GM06990 (cell line): ENCODE data around the gene PCDHB11.
"Not testable (repeated sequence)": the region's sequence is repeated elsewhere in the genome, so short reads cannot be mapped to it uniquely, and the experiment has no call there.

ENCODE experiments used
- DNase-seq: peaks from one replicate; pipeline ENCODE4 v3.0.0-alpha.2; 2011; ENCODE audit not compliant: insufficient read length; ENCODE audit errors: extremely low read depth
- H3K27me3 ChIP-seq: replicated peaks from 2 replicates; pipeline ENCODE4 v1.6.0; 2011; ENCODE audit warnings: low read length; ENCODE audit not compliant: control insufficient read depth, insufficient read depth
- H3K36me3 ChIP-seq: 2 replicates; pipeline ENCODE4 v1.5.1; 2011; ENCODE audit warnings: low read length; ENCODE audit not compliant: control insufficient read depth, insufficient read depth
- H3K4me3 ChIP-seq: replicated peaks from 2 replicates; pipeline ENCODE4 v1.5.1; 2011; ENCODE audit warnings: low read depth, mild to moderate bottlenecking, control low read depth, low read length
- TF ChIP-seq, protein P1 (sequence below): IDR thresholded peaks from 2 replicates; pipeline ENCODE4 v1.5.1; 2011; ENCODE audit warnings: low read length, control low read depth, mild to moderate bottlenecking, inconsistent platforms; ENCODE audit not compliant: insufficient read depth, poor library complexity, severe bottlenecking

The PCDHB11 gene

DNA sequence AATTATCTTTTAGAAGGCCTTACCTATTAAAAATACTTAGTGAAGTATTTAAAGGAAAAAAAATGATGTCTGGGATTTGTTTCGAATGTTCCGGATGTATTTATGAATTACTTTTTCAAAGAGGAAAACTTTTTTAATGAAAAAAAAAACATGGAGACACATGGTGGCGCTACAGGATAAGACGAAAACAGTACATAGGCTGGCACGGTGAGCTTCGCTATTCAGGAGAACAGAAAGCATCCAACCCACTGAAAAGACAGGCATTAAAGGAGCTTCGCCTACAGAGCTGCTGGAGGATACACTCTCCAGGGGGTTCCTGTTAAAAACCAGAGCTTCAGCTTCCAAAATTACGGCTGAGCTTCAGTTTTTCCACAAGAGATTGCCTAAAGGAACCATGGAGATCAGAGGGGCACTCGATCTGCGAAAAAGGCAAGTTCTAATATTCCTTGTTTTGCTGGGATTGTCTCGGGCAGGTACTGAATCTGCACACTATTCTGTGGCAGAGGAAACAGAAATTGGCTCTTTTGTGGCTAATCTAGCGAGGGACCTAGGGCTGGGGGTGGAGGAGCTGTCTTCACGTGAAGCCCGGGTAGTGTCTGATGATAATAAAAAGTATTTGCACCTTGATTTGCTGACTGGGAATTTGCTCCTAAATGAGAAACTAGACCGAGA lies 23.8 kb downstream of the PCDHB11 start, which contains the start of gene PCDHB14:
PCDHB14 (plus strand) TSS at position 232 of the 672 bp plus-strand sequence; CDS start at position 395, 163 bp downstream.
- H3K36me3 ChIP-seq: no peaks in the 10 kb centered on the region
- H3K27me3 ChIP-seq: no peaks in the 10 kb centered on the region
- TF ChIP-seq, protein P1, sequence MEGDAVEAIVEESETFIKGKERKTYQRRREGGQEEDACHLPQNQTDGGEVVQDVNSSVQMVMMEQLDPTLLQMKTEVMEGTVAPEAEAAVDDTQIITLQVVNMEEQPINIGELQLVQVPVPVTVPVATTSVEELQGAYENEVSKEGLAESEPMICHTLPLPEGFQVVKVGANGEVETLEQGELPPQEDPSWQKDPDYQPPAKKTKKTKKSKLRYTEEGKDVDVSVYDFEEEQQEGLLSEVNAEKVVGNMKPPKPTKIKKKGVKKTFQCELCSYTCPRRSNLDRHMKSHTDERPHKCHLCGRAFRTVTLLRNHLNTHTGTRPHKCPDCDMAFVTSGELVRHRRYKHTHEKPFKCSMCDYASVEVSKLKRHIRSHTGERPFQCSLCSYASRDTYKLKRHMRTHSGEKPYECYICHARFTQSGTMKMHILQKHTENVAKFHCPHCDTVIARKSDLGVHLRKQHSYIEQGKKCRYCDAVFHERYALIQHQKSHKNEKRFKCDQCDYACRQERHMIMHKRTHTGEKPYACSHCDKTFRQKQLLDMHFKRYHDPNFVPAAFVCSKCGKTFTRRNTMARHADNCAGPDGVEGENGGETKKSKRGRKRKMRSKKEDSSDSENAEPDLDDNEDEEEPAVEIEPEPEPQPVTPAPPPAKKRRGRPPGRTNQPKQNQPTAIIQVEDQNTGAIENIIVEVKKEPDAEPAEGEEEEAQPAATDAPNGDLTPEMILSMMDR: no peak
- H3K4me3 ChIP-seq: peak within 1 kb of the TSS; percentile 17; the same call in 1 of the 2 replicates
- no peak for DNase-seq

DNA sequence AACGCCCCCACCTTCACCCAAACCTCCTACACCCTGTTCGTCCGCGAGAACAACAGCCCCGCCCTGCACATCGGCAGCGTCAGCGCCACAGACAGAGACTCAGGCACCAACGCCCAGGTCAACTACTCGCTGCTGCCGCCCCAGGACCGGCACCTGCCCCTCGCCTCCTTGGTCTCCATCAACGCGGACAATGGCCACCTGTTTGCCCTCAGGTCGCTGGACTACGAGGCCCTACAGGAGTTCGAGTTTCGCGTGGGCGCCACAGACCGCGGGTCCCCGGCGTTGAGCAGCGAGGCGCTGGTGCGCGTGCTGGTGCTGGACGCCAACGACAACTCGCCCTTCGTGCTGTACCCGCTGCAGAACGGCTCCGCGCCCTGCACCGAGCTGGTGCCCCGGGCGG lies 25.4 kb downstream of the PCDHB11 start:
- not testable (repeated sequence) for DNase-seq, H3K4me3 ChIP-seq, H3K27me3 ChIP-seq, H3K36me3 ChIP-seq

DNA sequence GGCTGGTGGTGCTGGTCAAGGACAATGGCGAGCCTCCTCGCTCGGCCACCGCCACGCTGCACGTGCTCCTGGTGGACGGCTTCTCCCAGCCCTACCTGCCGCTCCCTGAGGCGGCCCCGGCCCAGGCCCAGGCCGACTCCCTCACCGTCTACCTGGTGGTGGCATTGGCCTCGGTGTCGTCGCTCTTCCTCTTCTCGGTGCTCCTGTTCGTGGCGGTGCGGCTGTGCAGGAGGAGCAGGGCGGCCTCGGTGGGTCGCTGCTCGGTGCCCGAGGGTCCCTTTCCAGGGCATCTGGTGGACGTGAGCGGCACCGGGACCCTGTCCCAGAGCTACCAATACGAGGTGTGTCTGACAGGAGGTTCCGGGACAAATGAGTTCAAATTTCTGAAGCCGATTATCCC lies 26.0 kb downstream of the PCDHB11 start:
- H3K27me3 ChIP-seq, DNase-seq, H3K4me3 ChIP-seq, H3K36me3 ChIP-seq: not testable (repeated sequence)

DNA sequence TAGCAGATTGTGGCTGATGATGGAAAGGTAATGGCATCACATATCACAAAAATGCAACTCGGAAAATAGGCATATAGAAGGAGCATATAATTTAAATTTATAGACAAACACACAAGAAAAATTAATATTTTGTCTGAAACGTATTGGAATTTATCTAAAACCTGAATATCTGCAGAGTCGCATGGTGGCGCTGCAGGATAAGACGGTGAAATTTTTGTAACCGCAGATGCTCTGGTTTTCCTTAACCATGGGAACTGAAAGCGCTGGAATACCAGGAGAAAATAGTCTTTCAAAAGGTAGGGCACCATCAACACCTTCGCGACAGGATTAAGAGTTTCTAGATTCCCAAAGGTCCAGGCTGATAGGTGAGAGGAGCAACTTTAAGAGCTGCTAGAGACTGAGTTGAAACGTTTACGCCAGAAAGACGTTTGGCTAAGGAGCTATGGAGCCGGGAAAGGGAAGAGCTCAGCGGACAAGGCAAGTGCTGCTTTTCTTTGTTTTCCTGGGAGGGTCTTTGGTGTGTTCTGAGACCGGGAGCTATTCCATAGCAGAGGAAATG lies 34.8 kb downstream of the PCDHB11 start:
- Histone ChIP-seq H3K4me3 (no peak overlapping the region), H3K27me3 (no peaks in the 10 kb centered on the region), H3K36me3 (no peaks in the 10 kb centered on the region)
- no peak for DNase-seq
- TF ChIP-seq, protein P1: no peak

DNA sequence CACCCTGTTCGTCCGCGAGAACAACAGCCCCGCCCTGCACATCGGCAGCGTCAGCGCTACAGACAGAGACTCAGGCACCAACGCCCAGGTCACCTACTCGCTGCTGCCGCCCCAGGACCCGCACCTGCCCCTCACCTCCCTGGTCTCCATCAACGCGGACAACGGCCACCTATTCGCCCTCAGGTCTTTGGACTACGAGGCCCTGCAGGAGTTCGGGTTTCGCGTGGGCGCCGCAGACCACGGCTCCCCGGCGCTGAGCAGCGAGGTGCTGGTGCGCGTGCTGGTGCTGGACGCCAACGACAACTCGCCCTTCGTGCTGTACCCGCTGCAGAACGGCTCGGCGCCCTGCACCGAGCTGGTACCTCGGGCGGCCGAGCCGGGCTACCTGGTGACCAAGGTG lies 36.5 kb downstream of the PCDHB11 start:
- H3K36me3 ChIP-seq, H3K4me3 ChIP-seq, H3K27me3 ChIP-seq, DNase-seq: not testable (repeated sequence)

DNA sequence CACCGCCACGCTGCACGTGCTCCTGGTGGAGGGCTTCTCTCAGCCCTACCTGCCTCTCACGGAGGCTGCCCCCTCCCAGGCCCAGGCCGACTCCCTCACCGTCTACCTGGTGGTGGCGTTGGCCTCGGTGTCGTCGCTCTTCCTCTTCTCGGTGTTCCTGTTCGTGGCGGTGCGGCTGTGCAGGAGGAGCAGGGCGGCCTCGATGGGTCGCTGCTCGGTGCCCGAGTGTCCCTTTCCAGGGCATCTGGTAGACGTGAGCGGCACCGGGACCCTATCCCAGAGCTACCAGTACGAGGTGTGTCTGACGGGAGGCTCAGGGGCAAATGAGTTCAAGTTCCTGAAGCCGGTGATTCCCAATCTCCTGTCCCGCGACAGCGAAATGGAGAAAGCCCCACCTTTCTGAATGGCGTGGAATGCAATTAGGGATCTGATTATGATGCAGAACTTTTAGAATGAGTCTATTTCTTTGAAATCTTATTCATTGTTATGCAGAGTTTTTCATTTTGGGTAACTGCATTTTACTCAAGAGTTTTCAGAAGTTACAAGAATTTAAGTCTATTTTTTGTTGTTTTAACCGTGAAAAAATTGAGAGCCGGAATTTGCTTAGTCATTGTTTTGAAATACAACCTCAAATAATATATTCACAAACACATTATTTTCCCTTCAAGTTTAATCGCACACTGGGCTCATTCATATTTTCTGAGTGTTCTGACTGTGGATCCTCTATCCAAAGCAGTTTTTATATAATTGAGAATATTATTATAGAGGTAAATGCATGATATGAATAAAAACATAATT lies 37.3 kb downstream of the PCDHB11 start:
- TF ChIP-seq, protein P1: no peak
- no peak for DNase-seq
- Histone ChIP-seq H3K36me3 (no peaks in the 10 kb centered on the region), H3K27me3 (no peaks in the 10 kb centered on the region), H3K4me3 (no peak overlapping the region)

DNA sequence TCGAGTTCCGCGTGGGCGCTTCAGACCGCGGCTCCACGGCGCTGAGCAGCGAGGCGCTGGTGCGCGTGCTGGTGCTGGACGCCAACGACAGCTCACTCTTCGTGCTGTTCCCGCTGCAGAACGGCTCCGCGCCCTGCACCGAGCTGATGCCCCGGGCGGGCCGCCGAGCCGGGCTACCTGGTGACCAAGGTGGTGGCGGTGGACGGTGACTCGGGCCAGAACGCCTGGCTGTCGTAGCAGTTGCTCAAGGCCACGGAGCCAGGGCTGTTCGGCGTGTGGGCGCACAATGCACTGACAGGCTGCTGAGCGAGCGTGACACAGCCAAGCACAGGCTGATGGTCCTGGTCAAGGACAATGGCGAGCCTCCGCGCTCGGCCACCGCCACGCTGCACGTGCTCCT lies 42.1 kb downstream of the PCDHB11 start:
- no peak for DNase-seq
- no peak overlapping the region for H3K4me3 ChIP-seq
- no peaks in the 10 kb centered on the region for H3K36me3 ChIP-seq
- no peaks in the 10 kb centered on the region for H3K27me3 ChIP-seq
- TF ChIP-seq, protein P1: no peak
